NCI-H82 treated with DMSO at 0.1 percent for 48 hours (cell line): ENCODE measurements around the gene SPEN.
"Not testable (repeated sequence)": the region's sequence is repeated elsewhere in the genome, so short reads cannot be mapped to it uniquely, and the experiment has no call there.

Source experiments
- DNase-seq: peaks from one replicate; lab custom pipeline; 2025; ENCODE audit not compliant: unreplicated experiment; lab: John Stamatoyannopoulos, UW

The SPEN gene

DNA sequence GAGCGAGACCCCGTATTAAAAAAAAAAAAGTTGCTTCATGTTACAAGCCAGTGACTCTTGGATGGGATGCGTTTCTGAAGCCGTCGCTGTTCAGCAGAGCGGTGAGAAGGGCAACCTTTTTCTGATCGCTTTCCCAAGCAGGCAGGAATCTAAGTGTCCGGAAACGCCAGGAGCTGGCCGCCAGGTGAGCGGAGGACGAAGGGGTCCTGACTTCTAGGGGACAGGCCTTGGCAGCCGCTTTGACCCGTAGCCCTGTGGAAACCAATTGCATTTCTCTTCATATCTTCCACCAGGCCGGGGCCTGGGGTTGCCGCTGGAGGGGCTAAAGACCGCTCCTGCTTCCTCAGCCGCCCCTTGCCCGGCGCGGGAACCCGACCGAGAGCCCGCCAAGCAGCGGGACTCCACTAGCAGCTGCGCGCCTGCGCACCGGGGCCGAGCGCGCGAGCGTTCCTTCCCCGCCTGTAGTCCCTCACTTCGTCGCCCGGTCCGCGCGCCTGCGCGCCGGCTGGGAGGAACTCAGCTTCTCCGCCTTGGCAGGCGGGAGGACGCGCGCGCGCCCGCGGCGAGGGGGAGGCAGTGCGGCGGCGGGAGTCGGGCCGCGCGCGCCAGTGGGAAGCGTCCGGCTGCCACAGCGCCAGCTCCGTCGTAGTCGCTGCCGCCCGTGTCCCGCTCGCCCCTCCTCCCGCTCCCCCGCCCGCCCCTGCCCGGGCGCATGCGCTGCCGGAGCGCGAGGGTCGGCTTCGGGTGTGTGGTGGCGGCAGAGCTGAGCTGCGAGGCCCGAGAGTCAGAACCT, at the start of gene SPEN:
SPEN (plus strand) TSS at position 608 of the 793 bp plus-strand sequence. CDS start 361 bp downstream, outside the sequence.
- peak; percentile 86 for DNase-seq

GRCh38 chr1:15799004-15799867, 48.3 kb upstream of the SPEN start:
- DNase-seq = no peak

GRCh38 chr1:15799928-15800835, 47.3 kb upstream of the SPEN start:
- DNase-seq = no peak

DNA sequence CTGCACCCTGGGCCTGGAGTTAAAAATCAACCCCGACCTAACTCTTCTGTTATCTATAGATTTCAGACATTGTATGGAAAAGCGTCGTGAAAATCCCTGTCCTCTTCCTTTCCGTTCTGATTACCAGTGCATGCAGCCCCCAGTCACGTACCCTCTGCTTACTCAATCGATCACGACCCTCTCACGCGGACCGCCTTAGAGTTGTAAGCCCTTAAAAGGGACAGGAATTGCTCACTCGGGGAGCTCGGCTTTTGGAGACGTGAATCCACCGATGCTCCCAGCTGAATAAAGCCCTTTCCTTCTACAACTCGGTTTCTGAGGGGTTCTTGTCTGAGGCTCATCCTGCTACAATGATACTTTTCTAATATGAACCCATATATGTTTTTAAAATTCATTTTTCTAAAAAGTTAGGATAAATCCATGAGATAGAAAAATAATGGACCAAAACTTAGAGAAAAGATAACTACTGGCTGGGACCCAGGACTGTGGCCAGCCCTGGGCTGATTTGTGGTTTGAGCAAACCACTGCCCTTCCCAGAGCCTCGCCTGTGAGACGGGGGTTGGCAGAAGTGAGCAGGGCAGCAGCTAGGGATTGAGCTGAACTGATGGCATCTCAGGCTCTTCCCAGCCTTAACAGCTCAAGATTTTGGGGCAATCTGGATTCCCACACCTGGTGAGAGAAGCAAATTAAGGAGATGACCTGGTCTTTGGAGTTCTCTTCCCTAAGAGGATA, 45.1 kb upstream of the SPEN start:
- no peak for DNase-seq

GRCh38 chr1:15803380-15803779, 44.1 kb upstream of the SPEN start:
- DNase-seq = no peak

GRCh38 chr1:15804060-15804459, 43.4 kb upstream of the SPEN start:
- no peak for DNase-seq

GRCh38 chr1:15807121-15807520, 40.4 kb upstream of the SPEN start:
- DNase-seq = no peak

DNA sequence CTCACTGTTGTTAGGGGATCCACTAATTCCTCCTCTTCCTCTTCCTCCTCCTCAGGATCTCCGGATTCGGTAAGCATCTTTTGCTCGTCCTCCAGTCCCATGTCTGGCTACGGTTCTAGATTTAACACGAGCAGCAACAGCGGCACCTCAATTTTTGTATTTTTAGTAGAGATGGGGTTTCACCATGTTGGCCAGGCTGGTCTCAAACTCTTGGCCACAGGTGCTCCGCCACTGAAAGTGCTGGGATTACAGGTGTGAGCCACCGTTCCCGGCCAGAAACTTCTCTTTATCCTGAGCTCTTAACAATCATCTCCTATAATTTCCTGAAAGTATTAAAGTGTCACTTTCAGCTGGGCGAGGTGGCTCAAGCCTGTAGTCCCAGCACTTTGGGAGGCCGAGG, 40.0 kb upstream of the SPEN start, which contains the start of gene UQCRHL:
UQCRHL (minus strand) TSS at position 101 of the 400 bp plus-strand sequence; CDS start at position 101, 0 bp downstream.
- not testable (repeated sequence) for DNase-seq

GRCh38 chr1:15808955-15809354, 38.6 kb upstream of the SPEN start:
- DNase-seq = no peak

DNA sequence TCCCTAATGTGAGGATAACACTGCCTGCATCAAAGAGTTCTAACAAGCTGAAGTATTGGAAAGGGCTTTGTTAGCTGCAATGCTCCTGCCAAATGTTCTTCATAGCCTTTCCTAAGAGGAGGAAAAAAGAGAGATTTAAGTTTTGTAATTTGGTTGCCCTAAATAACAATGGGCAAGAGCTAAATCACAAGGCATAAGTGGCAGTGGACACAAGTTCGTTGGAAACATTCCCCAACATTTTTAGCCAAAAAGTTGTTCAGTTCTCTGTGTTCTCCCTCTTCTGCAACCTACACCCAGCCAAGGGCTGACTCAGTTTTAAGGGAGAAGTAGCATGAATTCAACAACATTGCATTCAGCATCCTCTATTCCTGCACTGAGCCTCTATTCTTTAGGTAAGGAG, 37.4 kb upstream of the SPEN start:
- no peak for DNase-seq

DNA sequence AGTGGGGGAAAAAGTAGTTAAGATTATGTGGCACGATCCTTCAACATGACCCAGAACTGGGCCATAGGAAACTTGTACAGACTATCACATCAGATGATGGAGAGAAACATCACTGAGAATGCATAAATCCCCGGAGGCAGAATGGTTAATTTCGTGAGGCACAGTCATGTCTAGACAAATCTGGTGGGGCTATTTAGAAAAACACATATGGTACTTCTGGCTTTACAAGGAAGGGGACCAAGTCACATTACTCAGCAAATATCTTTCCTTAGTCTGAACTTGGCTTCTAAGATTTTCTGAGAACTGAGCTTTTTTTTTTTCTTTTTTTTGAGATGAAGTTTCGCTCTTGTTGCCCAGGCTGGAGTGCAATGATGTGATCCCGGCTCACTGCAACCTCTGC, 30.8 kb upstream of the SPEN start:
- DNase-seq = no peak

- DNase-seq = no peak
These were observed 27.0 kb upstream of the SPEN start for GRCh38 chr1:15820478-15820877.

- DNase-seq = no peak
These were observed 21.7 kb upstream of the SPEN start for GRCh38 chr1:15825800-15826199.

DNA sequence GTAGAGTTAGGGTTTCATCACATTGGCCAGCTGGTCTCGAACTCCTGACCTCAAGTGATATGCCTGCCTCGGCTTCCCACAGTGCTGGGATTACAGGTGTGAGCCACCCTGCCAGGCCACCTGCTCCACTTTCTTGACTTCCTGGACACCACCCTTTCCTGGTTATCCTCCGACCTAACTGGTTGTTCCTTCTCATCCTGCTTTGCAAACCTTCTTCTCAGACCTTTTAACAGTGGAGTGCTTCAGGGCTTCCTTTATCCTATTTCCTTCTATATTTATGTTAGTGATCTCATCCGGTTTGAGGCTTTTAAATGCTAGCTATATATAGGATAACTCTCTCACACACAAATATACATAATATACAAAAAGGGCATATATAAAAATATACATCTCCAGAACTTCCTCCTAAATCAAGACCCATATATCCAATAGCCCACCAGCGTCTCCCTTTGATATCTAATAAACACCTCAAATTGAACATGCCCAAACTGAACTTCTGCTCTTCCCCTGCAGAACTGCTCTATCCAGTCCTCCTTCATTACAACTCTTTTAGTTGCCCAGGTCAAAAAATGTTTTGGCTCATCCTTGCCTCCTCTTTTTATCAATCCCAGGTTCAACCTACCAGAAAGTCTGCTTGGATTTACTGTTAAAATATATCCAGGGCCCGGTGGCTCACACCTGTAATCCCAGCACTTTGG, 20.5 kb upstream of the SPEN start:
- DNase-seq = no peak

- DNase-seq = not testable (repeated sequence)
These were observed 19.9 kb upstream of the SPEN start for GRCh38 chr1:15827567-15827966.

- not testable (repeated sequence) for DNase-seq
These were observed 18.6 kb upstream of the SPEN start for GRCh38 chr1:15828931-15829330.

DNA sequence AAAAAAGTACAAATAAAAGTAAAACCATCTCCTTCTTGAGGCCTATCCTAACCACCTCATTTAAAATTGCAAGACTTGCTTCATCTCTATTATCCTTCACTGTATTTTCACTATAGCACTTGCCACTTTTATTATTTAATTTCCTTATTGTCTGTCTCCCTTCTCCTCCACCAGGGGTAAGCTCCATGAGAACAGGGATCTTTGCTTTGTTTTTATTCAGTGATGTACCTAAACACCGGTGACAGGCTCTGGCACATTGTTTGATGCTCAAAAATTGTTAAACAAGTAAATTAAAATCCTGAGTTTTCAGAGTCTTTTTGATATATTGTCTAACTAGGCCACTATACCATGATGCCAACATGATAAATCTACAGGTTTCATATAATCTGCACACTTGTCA, 17.2 kb upstream of the SPEN start:
- no peak for DNase-seq

- no peak for DNase-seq
These were observed 14.3 kb upstream of the SPEN start for GRCh38 chr1:15833069-15833679.

DNA sequence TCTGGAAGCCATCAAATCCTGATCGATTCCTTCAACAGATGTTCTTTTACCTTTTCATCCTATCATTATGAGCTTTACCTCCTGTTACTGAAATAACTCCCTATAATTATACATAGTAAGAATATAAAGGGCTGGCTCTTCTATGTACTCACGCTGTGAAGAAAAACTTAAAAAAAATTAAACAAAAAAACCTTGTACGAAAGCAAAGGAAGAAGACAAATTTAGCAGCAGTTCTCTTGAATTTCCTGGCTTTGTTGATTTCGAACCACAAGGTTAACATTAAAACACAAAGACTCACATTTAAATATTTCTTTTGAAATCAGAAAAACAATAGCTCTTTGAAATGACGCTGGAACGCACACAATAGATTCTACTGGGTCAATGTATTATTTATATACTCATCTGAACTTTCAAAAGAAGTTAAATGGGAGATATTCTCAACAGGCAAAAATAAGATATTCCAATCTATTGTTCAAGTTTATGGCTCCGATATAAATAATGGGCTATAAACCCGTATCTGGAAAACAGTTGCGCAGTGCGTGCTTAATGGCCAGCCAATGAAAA, 13.6 kb upstream of the SPEN start:
- no peak for DNase-seq
